HepG2 (cell line): ENCODE results near the gene CASP6. TPM values are rescaled to one million over a fixed set of nuclear protein-coding genes. Genes with fewer than 3 reads are reported as not detected.

ENCODE experiments used
- ATAC-seq: fragments of 200-7000 bp; cut with Tn5 transposase; 3 replicates; pipeline ENCODE4 v1.9.1; 2020; ENCODE audit warnings: mild to moderate bottlenecking, moderate library complexity
- BruUV-seq: library from RNA; stranded (reverse); fragments of 400-500 nt; replicated peaks from 2 replicates; lab custom pipeline; 2021; lab: Mats Ljungman, UMichigan
- CTCF ChIA-PET: fragments of 300-600 bp; formaldehyde crosslinking; extraction: SDS; loops from one replicate; lab custom pipeline; 2021; ENCODE audit warnings: low total read pairs, inconsistent platforms, low intra/inter-chr PET ratio; lab: Yijun Ruan, JAX
- POLR2A ChIA-PET: fragments of 350-600 bp; sonication (Branson Sonifier 250); formaldehyde crosslinking; loops from one replicate; lab custom pipeline; 2020; ENCODE audit warnings: antibody characterized with exemption, inconsistent platforms; lab: Yijun Ruan, JAX
- DNase-seq: peaks from one replicate; pipeline ENCODE4 v3.0.0-alpha.2; 2015; ENCODE audit warnings: low spot score
- FAIRE-seq: peaks from 3 replicates; lab custom pipeline; 2011; peaks lifted over from hg19 to GRCh38; lab: Jason Lieb, UNC
- H2AFZ ChIP-seq: one replicate; pipeline ENCODE4 v1.6.1; 2011; ENCODE audit warnings: low read length, inconsistent platforms
- H3K27ac ChIP-seq: fragments of 300-600 bp; 3 replicates; pipeline ENCODE4 v1.8.0; 2011; ENCODE audit warnings: mixed run types, mild to moderate bottlenecking, mixed read lengths, low read length, inconsistent platforms; ENCODE audit not compliant: insufficient read depth; ENCODE audit errors: extremely low read length
- H3K27me3 ChIP-seq, 2 experiments: fragments of 200-600 bp in 1 of 2; 2 replicates in 1 of 2; 3 replicates in 1 of 2; pipeline versions ENCODE4 v1.6.0 to v1.8.0; 2011; ENCODE audit warnings: low read length in 2 of 2, mild to moderate bottlenecking in 2 of 2, moderate library complexity in 2 of 2, inconsistent platforms in 1 of 2; ENCODE audit not compliant: insufficient read depth in 2 of 2, control insufficient read depth in 1 of 2
- H3K36me3 ChIP-seq, 2 experiments: fragments of 200-600 bp in 1 of 2; replicated peaks in 1 of 2; 2 replicates in 1 of 2; 3 replicates in 1 of 2; pipeline versions ENCODE4 v1.5.1 to v1.8.0; 2011; ENCODE audit warnings: low read length in 2 of 2, inconsistent platforms in 1 of 2; ENCODE audit not compliant: insufficient read depth in 2 of 2, control insufficient read depth in 1 of 2
- H3K4me1 ChIP-seq: 2 replicates; pipeline ENCODE4 v1.5.1; 2012; ENCODE audit warnings: low read length, inconsistent platforms; ENCODE audit not compliant: insufficient read depth
- H3K4me2 ChIP-seq: 2 replicates; pipeline ENCODE4 v1.6.0; 2011; ENCODE audit warnings: low read depth, low read length, inconsistent platforms
- H3K4me3 ChIP-seq, 3 experiments: fragments of 200-600 bp in 1 of 3; sonication (generic), shearing (Covaris generic) in 1 of 3; replicated peaks in 1 of 3; 2 replicates each; pipeline ENCODE4 v1.5.1; 2011 to 2016; ENCODE audit warnings: low read length in 3 of 3, inconsistent platforms in 2 of 3, low read depth in 2 of 3, mild to moderate bottlenecking in 2 of 3, control low read depth in 1 of 3, mixed read lengths in 1 of 3; ENCODE audit not compliant: insufficient read depth in 1 of 3
- H3K79me2 ChIP-seq: one replicate; pipeline ENCODE4 v1.6.1; 2011; ENCODE audit warnings: low read length, inconsistent platforms; ENCODE audit not compliant: insufficient read depth
- H3K9ac ChIP-seq: 2 replicates; pipeline ENCODE4 v1.6.0; 2011; ENCODE audit warnings: mild to moderate bottlenecking, low read depth, low read length, inconsistent platforms; ENCODE audit not compliant: insufficient read depth
- H3K9me3 ChIP-seq: 2 replicates; pipeline ENCODE4 v1.5.1; 2012; ENCODE audit warnings: mild to moderate bottlenecking, low read length
- H4K20me1 ChIP-seq: 2 replicates; pipeline ENCODE4 v1.6.0; 2011; ENCODE audit warnings: inconsistent platforms, mild to moderate bottlenecking, low read length, moderate library complexity; ENCODE audit not compliant: insufficient read depth
- ATF7-NPFF ChIP-seq: sonication (generic); formaldehyde crosslinking; IDR thresholded peaks from 2 replicates; pipeline ENCODE4 v1.8.1; 2023; ENCODE audit warnings: mild to moderate bottlenecking, low read depth, missing genetic modification reagents, moderate library complexity
- CHD4 ChIP-seq: fragments of 200-600 bp; sonication (generic); IDR thresholded peaks from 2 replicates; pipeline ENCODE4 v1.7.0; 2017; ENCODE audit warnings: mild to moderate bottlenecking, low read length, borderline replicate concordance
- HCFC1 ChIP-seq: fragments of 150-350 bp; IDR thresholded peaks from 2 replicates; pipeline ENCODE4 v1.6.1; 2014; ENCODE audit warnings: low read depth, low read length
- MXD4 ChIP-seq: IDR thresholded peaks from 2 replicates; pipeline ENCODE4 v1.6.1; 2016; ENCODE audit warnings: mild to moderate bottlenecking, missing biosample characterization, missing genetic modification reagents
- ZFP36L1 ChIP-seq: sonication (generic); formaldehyde crosslinking; IDR thresholded peaks from 2 replicates; pipeline ENCODE4 v1.8.0; 2022; ENCODE audit warnings: mild to moderate bottlenecking, missing genetic modification reagents, moderate library complexity
- WGBS: methylation state at CpG from one replicate; pipeline ENCODE4 v1.1.6; 2017; ENCODE audit warnings: low lambda C conversion rate; 5-methylcytosine and 5-hydroxymethylcytosine counted together
- in situ Hi-C: cut with HindIII; loops from 2 replicates; pipeline ENCODE4 v1.10.0; 2017; ENCODE audit warnings: low pct_unique_long_range_greater_than_20kb; ENCODE audit not compliant: extremely low pct_ligation_motif_present
- intact Hi-C: fragments of 100-400 bp; cut with micrococcal nuclease; formaldehyde crosslinking; loops from one replicate; pipeline ENCODE4 v1.10.0; 2022; ENCODE audit not compliant: unreplicated experiment
- polyA plus RNA-seq, 8 experiments: library from polyadenylated mRNA; depleted of rRNA in 3 of 8; stranded (reverse) in 7 of 8; unstranded in 1 of 8; fragments of >200 nt; fragmentation: Illumina TruSeq in 4 of 8; extraction: Trizol in 4 of 8; gene quantifications; 2 replicates each; pipeline versions ENCODE4 v1.2.1 to v1.2.3, GENCODE V29; 2011 to 2016; ENCODE audit warnings: low read depth in 4 of 8, missing spikeins in 1 of 8, mixed read lengths in 1 of 8; ENCODE audit not compliant: insufficient read depth in 1 of 8
- total RNA-seq, 5 experiments: library from RNA; depleted of rRNA; stranded (reverse); fragments of >200 nt; fragmentation: Illumina TruSeq; extraction: Trizol; gene quantifications; 2 replicates each; pipeline ENCODE4 v1.2.3, GENCODE V29; 2016; ENCODE audit warnings: low read depth in 1 of 5
- TF ChIP-seq, protein P1 (sequence below): sonication (generic); formaldehyde crosslinking; IDR thresholded peaks from 2 replicates; pipeline ENCODE4 v1.8.0; 2022; ENCODE audit warnings: mild to moderate bottlenecking, missing genetic modification reagents
- TF ChIP-seq, protein P2 (sequence below): sonication (generic); formaldehyde crosslinking; IDR thresholded peaks from 2 replicates; pipeline ENCODE4 v1.5.0; 2020; ENCODE audit warnings: mild to moderate bottlenecking, missing genetic modification reagents

Gene CASP6
- total and polyA plus RNA-seq, 2 of the 13 experiments (the other 11 are each of a cell fraction or from before 2014, with no cell fraction given) = 19.7 to 34.6 TPM

DNA sequence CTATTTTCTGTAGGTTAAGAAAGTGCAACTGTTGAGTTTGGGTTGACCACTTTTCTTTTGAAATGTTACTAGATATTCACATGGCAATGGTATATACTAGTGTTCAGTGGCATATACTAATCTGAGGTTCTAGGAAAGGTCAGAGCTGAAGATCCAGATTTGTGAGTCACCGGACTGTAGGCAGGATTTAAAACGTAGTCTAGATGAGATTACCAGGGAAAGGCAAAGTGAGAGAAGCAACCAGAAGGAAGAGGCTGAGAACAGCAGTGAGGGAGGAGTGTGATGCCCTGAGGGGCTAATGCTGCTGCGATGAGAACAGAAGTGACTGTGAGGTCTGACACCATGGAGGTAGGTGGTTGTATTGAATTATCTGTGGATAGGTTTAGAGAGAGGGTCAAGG lies 36.3 kb upstream of the CASP6 start:
- WGBS = 98% methylated on average over 3 of the region's 3 CpGs
- DNase-seq = no peak
- Histone ChIP-seq H2AFZ (no peak overlapping the region), H3K79me2 (no peaks in the 10 kb centered on the region), H3K9ac (no peak overlapping the region), H3K36me3 (peaks cover 2 to 36% of the 10 kb centered on the region in 2 experiments), H3K27ac (no peak overlapping the region), H3K4me3 (no peak overlapping the region), H3K4me2 (no peak overlapping the region), H3K9me3 (no peaks in the 10 kb centered on the region), H4K20me1 (no peaks in the 10 kb centered on the region), H3K27me3 (no peaks in the 10 kb centered on the region), H3K4me1 (no peaks in the 10 kb centered on the region)
- no TSS peak for BruUV-seq
- TF ChIP-seq CHD4 (no peak), ATF7-NPFF (CRISPR knock-in tag) (no peak), MXD4 (no peak), HCFC1 (no peak), ZFP36L1 (no peak)
- TF ChIP-seq, protein P1, sequence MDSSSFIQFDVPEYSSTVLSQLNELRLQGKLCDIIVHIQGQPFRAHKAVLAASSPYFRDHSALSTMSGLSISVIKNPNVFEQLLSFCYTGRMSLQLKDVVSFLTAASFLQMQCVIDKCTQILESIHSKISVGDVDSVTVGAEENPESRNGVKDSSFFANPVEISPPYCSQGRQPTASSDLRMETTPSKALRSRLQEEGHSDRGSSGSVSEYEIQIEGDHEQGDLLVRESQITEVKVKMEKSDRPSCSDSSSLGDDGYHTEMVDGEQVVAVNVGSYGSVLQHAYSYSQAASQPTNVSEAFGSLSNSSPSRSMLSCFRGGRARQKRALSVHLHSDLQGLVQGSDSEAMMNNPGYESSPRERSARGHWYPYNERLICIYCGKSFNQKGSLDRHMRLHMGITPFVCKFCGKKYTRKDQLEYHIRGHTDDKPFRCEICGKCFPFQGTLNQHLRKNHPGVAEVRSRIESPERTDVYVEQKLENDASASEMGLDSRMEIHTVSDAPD = no peak
- TF ChIP-seq, protein P2, sequence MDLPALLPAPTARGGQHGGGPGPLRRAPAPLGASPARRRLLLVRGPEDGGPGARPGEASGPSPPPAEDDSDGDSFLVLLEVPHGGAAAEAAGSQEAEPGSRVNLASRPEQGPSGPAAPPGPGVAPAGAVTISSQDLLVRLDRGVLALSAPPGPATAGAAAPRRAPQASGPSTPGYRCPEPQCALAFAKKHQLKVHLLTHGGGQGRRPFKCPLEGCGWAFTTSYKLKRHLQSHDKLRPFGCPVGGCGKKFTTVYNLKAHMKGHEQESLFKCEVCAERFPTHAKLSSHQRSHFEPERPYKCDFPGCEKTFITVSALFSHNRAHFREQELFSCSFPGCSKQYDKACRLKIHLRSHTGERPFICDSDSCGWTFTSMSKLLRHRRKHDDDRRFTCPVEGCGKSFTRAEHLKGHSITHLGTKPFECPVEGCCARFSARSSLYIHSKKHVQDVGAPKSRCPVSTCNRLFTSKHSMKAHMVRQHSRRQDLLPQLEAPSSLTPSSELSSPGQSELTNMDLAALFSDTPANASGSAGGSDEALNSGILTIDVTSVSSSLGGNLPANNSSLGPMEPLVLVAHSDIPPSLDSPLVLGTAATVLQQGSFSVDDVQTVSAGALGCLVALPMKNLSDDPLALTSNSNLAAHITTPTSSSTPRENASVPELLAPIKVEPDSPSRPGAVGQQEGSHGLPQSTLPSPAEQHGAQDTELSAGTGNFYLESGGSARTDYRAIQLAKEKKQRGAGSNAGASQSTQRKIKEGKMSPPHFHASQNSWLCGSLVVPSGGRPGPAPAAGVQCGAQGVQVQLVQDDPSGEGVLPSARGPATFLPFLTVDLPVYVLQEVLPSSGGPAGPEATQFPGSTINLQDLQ (CRISPR knock-in tag) = no peak
- CTCF ChIA-PET = no interaction called here
- POLR2A ChIA-PET = no interaction called here
- intact Hi-C loops = no loop called here
- FAIRE-seq = no peak
- no peak for ATAC-seq
- in situ Hi-C loops = no loop called here
